Glomerular visceral epithelial cell (primary cell): Measurements from ENCODE around the gene FKTN.
"Not testable (repeated sequence)": the region's sequence is repeated elsewhere in the genome, so short reads cannot be mapped to it uniquely, and the experiment has no call there.

Source experiments
- DNase-seq: peaks from one replicate; pipeline ENCODE4 v3.0.0-alpha.2; 2016; ENCODE audit errors: extremely low spot score

Gene FKTN

GRCh38 chr9:105557804-105558610 is at the start of gene FKTN:
Gene FKTN (plus strand): TSS chr9:105558131. CDS start chr9:105575033, 16,902 bp downstream.
- DNase-seq, result peak; percentile 87

- no peak for DNase-seq
These were observed 49.4 kb upstream of the FKTN start for GRCh38 chr9:105508530-105508929.

DNA sequence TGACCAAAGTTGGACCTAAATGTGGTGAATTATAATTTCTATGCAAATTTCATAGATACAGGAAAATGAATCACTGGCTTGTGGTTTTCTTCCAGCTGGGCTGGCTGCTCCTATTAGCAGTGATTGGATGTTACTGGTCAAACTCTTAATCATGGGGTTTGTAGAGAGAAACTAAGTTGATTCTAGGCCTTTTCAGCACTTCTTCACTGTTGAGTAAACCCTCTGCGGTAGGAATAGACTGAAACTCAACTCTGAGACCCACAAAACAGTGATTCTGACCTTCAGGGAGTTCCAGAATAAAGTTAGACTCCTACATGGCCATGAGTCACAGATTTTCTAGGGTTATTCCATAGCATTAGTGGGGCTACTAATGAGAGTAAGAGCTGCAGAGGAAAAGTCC is 47.9 kb upstream of the FKTN start:
- peak; percentile 26 for DNase-seq

- no peak for DNase-seq
These were observed 46.5 kb upstream of the FKTN start for GRCh38 chr9:105511446-105511845.

DNA sequence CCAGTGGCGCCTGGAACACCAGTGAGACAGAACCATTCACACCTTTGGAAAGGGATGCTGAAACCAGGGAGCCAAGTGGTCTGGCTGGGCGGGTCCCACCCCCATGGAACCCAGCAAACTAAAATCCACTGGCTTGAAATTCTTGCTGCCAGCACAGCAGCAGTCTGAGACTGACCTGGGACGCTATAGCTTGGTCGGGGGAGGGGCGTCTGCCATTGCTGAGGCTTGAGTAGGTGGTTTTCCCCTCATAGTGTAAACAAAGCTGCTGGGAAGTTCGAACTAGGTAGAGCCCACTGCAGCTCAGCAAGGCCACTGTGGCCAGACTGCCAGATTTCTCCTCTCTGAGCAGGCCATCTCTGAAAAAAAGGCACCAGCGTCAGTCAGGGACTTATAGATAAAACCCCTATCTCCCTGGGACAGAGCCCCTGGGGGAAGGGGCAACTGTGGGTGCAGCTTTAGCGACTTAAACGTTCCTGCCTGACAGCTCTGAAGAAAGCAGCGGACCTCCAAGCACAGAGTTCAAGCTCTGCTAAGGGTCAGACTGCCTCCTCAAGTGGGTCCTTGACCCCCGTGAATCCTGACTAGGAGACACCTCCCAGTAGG is 42.0 kb upstream of the FKTN start:
- no peak for DNase-seq

- peak; percentile 25 for DNase-seq
These were observed 38.1 kb upstream of the FKTN start for GRCh38 chr9:105519710-105520369.

GRCh38 chr9:105520992-105521391 is 36.9 kb upstream of the FKTN start:
- DNase-seq, result not testable (repeated sequence)

GRCh38 chr9:105522618-105523385 is 35.1 kb upstream of the FKTN start:
- DNase-seq, result not testable (repeated sequence)

DNA sequence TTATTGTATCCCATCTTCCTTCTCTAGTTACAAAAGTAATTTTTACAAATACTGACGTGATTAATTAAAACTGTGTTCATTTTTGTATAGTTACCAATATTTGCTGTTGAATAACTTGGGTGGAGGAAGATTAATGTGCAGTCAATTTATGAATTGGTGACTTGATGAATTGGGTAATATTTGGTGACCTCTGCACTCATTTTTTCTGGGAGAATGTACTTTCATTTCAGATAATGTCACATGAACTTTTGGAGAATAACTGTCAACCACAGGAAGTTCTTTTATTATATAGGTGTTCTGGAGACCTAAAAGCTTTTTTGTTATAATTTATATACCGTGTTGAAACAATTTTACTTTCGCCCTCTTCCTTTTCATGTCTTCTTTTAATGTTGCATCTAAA is 26.4 kb upstream of the FKTN start:
- DNase-seq, result no peak

DNA sequence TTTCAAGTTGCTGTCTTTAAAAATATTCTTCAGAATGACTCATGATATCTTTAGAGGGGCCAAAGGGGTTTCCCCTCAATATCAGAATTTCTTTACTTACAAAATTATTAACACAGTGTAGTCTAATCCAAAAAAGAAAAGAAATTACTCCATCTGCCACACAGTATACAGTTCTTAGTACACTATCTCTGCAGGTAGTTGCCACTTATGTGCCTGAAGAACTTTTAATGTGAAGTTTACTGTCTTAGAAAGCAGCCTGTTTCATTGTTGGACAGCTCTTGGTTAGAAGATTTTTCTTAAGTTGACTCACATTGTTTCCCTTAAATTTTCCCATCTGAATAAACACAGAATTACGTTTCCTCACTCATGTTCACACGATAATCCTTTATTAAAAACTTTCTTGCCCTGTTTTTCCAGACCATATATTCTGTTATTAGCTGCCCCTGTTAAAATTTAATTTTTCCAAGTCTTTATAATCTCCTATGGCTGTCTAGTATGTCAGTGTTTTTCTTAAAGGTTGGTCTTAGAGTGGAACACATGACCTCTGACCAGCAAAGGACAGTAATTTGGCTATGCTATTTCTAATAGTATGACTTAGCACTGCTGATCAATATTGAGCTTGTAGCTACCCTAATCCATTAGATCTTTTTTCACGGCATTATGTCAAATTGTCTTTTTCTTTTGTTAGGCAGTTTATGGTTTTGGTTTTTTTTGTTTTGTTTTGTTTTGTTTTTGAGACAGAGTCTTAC is 21.8 kb upstream of the FKTN start:
- DNase-seq, result no peak

GRCh38 chr9:105539452-105539851 is 18.5 kb upstream of the FKTN start:
- DNase-seq, result no peak

DNA sequence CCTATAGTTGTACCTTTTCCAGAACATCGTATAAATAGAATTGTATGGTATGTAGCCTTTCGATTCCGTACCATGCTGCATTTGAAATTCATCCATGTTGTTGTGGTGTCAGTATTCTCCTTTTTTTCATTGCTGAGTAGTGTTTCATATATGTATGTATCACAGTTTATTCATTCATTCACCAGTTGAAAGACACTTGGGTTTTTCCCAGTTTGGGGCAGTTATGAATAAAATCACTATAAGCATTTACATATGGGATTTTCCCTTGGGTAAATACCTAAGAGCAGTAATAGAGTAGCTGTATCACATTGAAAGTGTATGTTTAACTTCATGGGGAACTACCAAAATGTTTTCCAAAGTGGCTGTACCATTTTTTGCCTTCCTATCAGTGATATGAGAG is 16.1 kb upstream of the FKTN start:
- no peak for DNase-seq

DNA sequence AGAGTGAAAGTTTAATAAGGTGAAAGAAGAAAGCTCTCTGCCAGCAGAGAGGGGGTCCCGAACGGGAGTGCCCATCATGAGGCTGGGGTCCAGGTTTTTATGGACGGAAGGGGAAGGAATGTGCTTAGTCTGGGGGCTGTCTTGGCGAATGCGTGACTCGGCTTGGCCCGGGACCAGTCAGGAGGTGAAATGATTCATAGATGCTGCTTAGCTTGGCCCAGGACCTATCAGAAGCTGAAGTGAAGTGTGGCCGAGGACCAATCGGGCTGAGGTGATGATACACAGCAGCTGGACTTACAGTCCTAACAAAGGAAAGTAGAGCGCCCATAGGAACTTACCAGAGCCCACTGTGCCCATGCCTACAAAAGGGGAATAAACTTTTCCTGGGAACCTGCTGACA is 3.9 kb upstream of the FKTN start:
- no peak for DNase-seq

GRCh38 chr9:105572455-105572854 is 14.5 kb downstream of the FKTN start:
- no peak for DNase-seq

- DNase-seq, result not testable (repeated sequence)
These were observed 22.0 kb downstream of the FKTN start for GRCh38 chr9:105579952-105580351.

GRCh38 chr9:105581550-105581949 is 23.6 kb downstream of the FKTN start:
- DNase-seq, result not testable (repeated sequence)

- no peak for DNase-seq
These were observed 35.2 kb downstream of the FKTN start for GRCh38 chr9:105593145-105593544.

- peak; percentile 30 for DNase-seq
These were observed 51.0 kb downstream of the FKTN start for GRCh38 chr9:105608721-105609598.

DNA sequence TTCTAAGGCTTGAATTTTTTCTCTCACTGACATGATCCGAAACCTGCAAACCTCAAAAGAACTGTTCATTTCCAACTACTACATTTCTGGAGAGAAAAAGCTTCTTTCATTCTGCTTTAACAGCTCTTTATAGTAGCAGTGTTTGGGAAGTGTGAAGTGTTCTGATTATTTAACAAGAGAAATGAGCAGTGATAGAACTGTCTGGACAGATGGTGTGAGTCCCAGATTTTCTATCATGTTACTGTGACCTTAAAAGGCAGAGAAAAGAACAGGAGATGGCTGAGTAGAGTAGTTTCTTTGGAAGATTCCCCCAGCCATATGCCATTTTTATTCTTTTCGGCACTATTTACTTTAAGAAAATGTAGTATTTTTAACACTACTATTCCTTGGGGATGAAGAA is 63.1 kb downstream of the FKTN start:
- no peak for DNase-seq

- no peak for DNase-seq
These were observed 67.2 kb downstream of the FKTN start for GRCh38 chr9:105625088-105625487.
